HG03064 (cell line): ENCODE results near the gene ARHGEF5.
"Not testable (repeated sequence)": the region's sequence is repeated elsewhere in the genome, so short reads cannot be mapped to it uniquely, and the experiment has no call there.

Source experiments
- ATAC-seq: cut with Tn5 transposase; IDR thresholded peaks from one replicate; pipeline ENCODE4 v1.9.1; 2021; ENCODE audit warnings: low read depth; ENCODE audit not compliant: unreplicated experiment

Gene ARHGEF5

DNA sequence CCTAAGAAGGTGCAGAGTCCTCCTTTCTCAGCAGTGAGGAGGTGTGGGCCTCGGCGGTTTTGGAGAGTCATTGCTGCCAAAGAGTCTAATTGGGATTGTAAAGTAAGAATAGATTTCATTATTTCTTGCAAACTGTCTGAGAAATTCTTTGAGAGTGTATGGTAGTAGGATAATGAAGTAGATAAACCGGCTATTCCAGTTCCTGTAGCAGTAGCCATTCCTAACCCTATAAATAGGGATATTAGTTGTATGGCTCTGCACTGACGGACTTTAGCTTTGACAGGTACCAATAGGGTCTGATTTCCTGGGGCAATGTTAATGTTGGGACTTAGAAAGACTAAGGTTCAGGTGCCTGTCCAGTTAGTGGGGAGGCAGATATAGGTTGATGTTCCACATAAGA, 63.7 kb downstream of the ARHGEF5 start:
- not testable (repeated sequence) for ATAC-seq

- ATAC-seq = not testable (repeated sequence)
These were observed 72.3 kb downstream of the ARHGEF5 start for GRCh38 chr7:144427539-144427938.

GRCh38 chr7:144428431-144428830, 73.2 kb downstream of the ARHGEF5 start:
- ATAC-seq = no peak
